GM21786 (cell line): Measurements from ENCODE around the gene SDR9C7.
"Not testable (repeated sequence)": the region's sequence is repeated elsewhere in the genome, so short reads cannot be mapped to it uniquely, and the experiment has no call there.

ENCODE experiments used
- ATAC-seq: cut with Tn5 transposase; IDR thresholded peaks from one replicate; pipeline ENCODE4 v1.9.1; 2021; ENCODE audit not compliant: unreplicated experiment

The SDR9C7 gene

DNA sequence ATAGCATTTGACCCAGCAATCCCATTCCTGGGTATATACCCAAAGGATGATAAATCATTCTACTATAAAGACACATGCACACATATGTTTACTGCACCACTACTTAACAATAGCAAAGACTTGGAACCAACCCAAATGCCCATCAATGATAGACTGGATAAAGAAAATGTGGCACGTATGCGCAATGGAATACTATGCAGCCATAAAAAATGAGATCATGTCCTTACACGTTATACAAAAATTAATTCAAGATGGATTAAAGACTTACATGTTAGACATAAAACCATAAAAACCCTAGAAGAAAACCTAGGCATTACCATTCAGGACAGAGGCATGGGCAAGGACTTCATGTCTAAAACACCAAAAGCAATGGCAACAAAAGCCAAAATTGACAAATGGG, 16.1 kb downstream of the SDR9C7 start:
- ATAC-seq, result not testable (repeated sequence)

DNA sequence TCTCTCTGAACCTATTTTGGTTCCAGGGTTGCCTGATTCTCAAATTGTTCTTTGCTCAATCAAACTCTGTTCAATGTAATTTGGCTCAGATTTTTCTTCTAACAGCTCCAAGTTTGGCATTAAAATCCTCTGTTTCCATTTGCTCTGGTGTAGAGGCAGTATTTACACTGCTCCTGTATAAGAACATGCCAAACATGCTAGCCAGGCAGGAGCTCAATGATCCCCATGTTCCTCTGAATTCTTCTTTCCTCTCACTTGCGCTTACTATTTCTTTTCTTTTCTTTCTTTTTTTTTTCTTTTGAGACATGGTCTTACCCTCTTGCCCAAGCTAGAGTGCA, 17.2 kb downstream of the SDR9C7 start:
- ATAC-seq, result no peak

DNA sequence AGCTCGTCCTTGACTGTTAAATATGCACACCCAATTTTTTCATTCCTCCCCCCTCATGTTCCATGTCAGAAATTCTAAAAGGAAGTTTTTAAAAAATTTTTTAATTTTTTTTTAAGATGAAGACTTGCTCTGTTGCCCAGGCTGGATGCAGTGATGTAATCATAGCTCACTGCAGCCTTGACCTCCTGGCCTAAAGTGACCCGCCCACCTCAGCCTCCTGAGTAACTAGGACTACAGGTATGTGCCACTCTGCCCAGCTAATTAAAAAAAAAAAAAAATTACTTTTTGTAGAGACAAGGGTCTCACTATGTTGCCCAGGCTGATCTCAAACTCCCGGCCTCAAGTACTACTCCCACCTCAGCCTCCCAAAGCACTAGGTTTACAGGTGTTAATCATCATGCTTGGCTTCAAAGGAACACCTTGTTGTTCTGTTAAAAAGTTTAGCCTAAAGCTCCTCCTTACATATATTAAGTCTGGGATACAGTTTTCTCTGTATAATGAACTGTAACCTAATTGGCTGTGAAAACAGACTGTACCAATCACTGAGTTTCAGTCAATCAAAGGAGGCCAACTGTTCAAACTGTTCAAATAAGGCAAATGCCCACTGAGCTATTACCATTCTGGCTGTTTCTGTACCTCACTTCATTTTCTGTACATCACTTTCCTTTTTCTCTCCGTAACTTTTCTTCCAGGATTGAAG, 17.8 kb downstream of the SDR9C7 start:
- ATAC-seq, result no peak

DNA sequence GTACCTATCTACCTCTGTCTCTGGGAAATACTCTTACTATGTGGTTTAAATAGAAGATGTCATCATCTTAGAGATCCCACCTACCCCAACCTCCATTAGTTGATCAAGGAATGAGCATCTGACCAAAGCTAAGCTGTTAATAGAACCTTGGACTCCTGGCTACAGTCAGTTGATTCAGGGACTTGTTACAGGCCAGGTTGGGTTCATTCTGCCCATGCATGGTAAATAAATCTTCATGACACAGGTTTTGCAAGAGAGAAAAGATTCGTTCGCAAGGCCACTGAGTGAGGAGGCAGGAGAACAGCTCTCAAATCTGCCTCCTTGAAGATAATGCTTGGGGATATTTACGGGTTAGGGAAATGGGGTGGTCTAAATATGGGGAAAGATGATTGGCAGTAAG, 19.5 kb downstream of the SDR9C7 start:
- no peak for ATAC-seq

DNA sequence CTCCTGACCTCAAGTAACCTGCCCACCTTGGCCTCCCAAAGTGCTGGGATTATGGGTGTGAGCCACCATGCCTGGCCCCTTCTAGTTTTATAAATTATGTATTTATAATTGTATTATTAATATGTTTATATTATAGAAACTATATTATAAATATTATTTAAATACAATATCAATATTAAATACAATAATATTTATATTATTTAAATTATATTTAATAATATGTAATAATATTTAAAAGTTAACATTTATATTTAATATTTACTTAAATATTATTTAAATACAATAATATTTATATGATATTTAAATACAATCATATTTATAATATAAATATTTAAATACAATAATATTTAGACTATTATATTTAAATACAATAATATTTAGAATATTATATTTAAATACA, 20.0 kb downstream of the SDR9C7 start:
- ATAC-seq, result no peak

DNA sequence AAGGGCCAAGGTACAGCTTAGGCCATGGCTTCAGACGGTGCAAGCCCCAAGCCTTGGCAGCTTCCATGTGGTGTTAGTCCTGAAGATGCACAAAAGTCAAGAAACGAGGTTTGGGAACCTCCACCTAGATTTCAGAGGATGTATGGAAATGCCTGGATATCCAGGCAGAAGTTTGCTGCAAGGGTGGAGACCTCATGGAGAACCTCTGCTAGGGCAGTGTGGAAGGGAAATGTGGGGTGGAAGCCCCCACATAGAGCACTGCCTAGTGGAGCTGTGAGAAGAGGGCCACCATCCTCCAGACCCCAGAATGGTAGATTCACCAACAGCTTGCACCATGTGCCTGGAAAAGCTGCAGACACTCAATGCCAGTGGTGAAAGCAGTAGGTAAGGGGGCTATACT, 24.8 kb downstream of the SDR9C7 start:
- not testable (repeated sequence) for ATAC-seq

DNA sequence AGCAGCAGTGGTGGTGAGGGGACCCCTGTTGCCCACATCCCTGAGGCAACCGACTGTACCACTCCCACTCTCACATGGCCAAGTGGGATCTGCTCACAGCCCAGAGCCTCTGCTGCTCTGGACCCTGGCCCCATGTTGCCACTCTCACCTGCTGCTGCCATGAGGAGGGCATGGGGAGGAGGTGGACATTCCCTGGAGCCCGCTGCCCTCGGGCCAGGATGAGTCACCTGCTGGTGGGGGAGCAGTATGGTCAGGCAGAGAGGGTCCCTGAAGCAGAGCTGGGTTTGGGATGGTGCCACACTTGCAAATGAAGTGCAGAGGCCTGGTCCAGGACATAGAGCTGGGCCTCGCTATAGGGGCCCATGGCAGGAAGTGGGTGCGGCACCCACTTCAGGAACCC, 26.1 kb downstream of the SDR9C7 start:
- no peak for ATAC-seq

DNA sequence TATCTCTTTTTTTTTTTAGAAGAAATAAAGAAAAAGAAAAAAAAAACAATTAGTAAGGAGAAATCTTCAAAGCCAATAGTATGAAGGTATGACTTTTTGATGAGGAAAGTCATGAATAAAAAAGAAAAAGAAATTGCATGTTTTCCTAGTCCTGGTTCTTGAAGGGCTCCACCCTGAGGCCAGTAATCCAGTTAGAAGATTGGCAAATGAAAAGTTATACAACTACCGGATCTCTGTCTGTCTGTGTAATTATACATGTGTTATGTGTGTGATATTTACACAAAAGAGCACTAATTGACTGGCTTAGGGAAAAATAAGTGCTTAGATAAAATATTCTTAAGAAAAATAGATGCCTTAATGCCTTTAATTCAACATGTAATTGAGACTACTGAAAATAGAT, 28.4 kb downstream of the SDR9C7 start:
- no peak for ATAC-seq

DNA sequence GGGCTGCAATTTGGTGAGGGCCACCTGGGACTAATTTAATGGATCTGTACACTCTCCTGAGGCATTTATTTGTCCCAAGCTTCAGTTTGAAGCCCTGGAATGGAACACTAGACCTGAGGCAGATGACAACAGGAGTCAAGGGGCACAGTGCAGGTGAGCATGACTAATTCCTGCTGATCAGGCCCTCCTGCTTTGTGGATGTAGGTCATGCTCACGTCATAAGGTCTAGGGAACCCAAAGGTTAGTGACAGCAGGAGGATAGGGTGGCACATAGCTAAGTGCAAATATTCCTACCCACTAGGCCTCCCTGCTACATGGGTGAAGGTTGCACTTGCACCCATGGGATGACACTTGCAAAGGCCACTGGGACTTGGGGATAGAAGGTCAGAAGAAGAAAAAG, 30.8 kb downstream of the SDR9C7 start:
- ATAC-seq, result no peak

DNA sequence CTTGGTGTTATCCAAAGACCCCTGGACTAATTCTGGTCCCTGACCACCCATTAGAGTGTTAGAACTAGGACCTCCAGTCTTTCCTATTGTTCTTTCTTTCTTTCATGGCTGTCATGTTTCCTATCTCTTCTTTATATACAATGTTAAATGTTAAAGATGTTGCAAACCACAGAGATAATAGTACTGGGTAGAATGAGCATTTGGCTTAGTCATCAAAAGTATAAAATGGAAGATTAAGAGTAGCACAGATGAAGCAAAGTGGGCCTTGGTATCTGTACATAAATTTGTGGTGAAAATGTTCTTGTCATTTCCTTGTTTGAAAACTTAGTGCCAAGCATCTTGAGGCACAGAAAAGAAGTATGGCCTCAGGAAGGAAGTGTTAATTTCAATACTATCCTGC, 32.9 kb downstream of the SDR9C7 start:
- ATAC-seq, result not testable (repeated sequence)

DNA sequence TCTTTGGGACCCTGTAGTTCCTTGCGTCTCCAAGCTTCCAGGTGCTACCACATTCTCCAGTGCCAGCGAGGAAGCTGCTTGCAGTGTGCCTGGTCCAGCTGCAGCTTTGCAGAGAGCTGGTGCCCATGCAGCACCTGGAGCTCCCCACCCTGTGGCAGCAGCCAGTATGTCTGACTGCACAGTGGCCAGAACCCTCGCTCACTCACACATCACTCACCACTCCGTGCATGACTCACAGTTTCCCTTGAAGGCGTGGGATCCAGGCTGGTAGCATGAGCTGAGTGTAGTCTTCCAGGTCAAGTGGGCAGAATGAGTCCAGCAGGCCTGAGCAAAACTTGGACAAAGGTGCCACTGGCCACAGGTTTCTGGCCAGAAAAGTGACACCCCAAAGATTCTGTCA, 33.6 kb downstream of the SDR9C7 start:
- ATAC-seq, result no peak

DNA sequence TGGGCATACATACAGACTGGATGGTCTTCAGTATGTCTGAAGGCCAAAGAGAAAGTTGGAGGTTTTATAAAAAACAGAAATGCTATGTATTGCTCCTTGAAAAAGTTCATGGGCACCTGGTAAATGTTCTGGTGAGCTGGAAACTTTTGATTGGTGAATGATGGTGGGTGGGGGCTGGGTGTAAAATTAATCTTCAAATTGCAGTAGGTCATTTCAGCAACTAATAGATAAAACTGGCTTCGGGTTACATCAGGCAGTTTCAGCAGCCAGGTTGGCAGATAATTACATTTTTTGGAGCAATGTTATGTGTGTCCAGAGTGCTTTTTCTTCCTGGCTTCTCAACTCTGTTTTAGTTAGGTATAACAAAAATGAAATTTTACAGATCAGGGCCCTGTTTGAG, 35.3 kb downstream of the SDR9C7 start:
- ATAC-seq, result no peak

DNA sequence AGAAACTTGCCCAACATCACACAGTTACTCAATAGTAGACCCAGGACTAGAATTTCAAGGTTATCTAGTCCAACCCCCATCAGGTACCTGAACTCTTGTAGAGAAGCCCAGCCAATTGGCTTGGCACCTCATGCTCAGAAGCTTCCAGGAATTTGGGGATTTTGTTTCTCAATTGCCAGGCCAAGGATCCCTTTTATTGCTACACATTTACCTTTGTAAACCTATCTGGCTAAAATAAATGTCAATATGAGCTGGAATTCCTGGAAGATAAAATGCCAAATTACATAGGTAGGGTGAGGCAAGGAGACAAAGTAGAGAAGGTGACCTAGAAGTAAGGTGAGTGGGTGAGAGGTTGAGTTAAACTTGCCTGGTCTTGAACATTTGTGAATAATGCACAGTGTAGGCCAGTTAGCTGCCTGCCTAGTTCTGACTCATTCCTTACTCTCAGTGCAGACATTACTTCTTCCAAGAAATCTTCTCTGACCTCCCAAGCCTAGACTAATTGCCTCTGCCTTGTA, 36.3 kb downstream of the SDR9C7 start:
- no peak for ATAC-seq

DNA sequence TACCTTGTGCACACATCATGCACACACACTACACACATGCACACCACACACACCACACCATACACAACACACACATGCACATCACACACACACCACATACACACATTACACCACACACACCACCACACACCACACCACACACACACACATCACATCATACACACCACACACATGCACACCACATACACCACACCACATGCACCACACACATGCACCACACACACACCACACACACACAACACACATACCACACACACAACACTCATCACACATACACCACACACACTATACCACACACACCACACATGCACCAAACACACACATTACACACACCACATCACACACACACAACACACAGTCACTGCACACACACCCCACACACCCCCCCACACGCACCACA, 38.1 kb downstream of the SDR9C7 start:
- no peak for ATAC-seq

DNA sequence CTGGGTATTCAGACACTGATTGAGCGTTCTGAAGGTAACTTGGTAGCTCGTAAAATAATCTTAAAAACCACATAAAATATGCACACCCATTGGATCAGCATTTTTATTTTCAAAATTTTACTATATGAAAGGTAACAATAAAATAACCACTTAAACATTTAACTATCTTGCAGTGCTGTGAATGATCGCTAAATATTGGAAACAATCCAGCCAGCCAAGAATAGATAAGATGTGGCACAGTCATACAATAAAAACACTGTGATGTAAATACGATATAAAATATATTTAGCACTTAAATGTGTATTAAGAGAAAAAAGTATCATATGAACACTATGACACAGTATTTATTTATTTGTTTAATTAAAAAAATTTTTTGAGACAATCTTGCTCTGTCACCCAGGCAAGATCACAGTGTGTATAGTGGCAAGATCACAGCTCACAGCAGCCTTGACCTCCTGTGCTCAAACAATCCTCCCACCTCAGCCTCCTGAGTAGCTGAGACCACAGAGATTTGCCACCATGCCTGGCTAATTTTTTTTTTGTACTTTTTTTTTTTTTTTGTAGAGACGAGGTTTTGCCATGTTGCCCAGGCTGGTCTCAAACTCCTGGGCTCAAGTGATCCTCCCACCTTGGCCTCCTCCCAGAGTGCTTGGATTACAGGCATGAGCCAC, 39.4 kb downstream of the SDR9C7 start:
- ATAC-seq, result no peak

DNA sequence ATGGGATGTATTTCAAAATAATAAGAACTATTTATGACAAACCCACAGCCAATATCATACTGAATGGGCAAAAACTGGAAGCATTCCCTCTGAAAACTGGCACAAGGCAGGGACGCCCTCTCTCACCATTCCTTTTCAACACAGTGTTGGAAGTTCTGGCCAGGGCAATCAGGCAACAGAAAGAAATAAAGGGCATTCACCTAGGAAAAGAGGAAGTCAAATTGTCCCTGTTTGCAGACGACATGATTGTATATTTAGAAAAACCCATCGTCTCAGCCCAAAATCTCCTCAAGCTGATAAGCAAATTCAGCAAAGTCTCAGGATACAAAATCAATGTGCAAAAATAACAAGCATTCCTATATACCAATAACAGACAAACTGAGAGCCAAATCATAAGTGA, 42.3 kb downstream of the SDR9C7 start:
- ATAC-seq, result not testable (repeated sequence)

DNA sequence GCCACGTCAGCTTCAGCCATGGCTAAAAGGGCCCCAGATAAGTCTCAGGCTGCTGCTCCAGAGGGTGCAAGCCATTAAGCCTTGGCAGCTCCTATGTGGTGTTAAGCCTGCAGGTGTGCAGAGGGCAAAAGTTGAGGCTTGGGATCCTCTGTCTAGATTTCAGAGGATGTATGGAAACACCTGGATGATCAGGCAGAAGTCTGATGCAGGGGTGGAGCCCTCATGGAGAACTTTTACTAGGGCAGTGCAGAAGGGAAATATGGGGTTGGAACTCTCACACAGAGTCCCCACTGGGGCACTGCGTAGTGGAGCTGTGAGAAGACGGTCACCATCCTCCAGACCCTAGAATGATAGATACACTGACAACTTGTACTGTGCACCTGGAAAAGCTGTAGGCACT, 47.9 kb downstream of the SDR9C7 start:
- ATAC-seq, result no peak

DNA sequence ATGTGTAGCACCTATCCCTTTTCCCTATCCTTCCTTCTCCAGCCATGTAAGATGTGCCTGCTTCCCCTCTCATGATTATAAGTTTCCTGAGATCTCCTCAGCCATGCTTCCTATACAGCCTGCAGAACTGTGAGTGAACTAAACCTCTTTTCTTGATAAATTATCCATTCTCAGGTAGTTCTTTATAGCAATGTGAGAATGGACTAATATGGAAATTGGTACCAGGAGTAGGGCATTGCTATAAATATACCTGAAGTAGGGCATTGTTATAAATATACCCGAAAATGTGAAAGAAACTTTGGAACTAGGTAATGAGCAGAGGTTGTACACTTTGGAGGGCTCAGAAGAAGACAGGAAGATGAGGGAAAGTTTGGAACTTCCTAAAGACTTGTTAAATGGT, 48.9 kb downstream of the SDR9C7 start:
- ATAC-seq, result no peak

DNA sequence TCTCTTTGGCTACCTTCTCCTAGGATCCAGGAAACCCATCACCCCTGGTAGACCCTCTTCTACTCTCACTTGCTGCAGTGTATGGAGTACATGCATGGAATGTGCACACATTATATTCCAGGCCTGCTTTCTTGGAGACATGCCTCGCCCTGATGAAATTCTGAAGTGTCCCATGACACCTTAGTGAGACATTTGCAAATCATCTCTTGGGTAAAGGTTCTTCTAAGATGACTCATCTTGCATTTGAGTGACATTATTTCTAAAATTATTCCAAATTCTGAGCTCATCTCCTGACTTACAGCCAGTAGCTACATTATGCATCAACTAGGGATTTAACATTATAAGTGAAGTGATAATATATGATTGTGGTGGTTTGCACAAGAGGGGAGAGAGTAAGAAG, 49.8 kb downstream of the SDR9C7 start:
- no peak for ATAC-seq

DNA sequence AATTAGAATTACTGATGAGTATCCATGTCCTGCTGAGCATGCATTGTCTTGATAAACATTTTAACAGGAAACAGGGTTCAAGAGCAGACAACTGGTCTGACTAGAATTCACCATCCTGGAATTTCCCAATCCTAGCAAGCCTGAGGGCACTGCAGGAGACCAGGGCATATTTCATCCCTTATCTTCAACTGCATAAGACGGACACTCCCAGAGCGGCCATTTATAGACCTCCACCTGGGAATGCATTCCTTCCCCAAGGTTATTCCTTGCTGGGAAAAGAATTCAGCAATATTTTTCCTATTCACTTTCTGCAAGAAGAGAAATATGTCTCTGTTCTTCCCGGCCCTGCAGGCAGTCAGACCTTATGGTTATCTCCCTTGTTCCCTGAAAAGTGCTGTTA, 51.8 kb downstream of the SDR9C7 start:
- ATAC-seq, result not testable (repeated sequence)

DNA sequence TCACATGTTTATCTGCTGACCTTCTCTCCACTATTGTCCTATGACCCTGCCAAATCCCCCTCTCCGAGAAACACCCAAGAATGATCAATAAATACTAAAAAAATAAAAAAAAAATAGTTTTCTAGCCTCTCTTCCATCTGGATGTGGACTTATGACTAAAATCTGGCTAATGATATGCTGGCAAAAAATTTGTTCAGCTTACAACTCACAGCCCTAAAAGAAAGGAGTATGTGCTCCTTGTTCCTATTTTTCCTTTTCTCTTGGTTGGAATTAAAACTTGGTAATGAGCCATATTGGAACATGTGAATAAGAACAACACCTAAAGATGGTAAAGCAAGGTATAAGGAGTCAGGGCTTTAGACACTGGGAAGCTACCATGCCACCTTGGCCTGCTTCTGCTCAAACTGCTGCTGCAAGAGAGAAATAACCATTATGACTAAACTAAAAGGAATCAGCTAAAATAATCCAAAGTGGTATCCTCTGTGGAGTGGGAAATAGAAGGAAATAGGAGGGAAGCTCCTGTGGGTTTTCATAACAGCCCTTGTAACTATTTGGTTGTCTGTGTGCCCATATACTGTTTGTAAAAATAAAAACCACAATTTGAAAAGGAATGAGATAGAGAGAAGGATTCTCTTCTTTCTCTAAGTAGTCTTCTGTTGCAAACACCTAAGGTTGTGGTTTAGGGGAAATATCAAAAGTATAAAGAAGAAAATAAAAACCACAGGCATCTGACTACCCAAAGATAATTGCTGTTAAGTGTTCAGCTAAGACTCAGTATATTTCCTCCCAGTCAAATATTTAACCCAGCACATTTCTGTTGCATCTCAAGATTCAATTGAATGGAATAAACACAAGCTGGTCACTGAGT, 53.8 kb downstream of the SDR9C7 start:
- no peak for ATAC-seq
